Stimulated activated CD8-positive, alpha-beta memory T cell treated with anti-CD3 and anti-CD28 coated beads, Interleukin-12 subunit alpha, Interleukin-12 subunit beta, amount 100 ng/mL, for 24 hours (primary cell): ENCODE data around the gene EIF1AD.
A peak's percentile ranks its signal among the peaks of the same experiment; 100 is the strongest.
"Not testable (repeated sequence)": the region's sequence is repeated elsewhere in the genome, so short reads cannot be mapped to it uniquely, and the experiment has no call there.

Source experiments
- DNase-seq: peaks from one replicate; pipeline ENCODE4 v3.0.0-alpha.2; 2020; ENCODE audit errors: extremely low read depth

Gene EIF1AD

GRCh38 chr11:66022401-66023185, 20.6 kb upstream of the EIF1AD start:
- peak; percentile 30 for DNase-seq

GRCh38 chr11:66020618-66021357, 18.8 kb upstream of the EIF1AD start:
- no peak for DNase-seq

DNA sequence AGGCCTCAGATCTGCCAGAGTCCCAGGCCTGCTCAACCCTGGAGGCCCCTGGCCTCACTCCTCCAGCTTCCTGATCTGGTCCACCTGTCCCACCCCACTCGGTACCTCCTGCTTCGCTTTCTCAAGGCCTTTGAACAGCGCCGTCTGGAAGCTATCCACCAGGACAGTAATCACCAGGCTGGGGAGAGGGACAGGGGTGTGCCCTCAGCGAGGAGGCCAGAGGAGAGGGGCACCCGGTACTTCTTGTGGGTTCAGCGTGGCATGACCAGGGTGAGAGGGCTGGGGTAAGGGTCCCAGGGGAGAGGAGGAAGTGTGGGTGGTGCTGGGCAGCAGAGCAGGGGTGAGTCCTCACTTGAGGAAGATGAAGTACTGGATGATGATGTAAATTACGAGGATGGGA, 18.3 kb upstream of the EIF1AD start:
- DNase-seq = no peak

DNA sequence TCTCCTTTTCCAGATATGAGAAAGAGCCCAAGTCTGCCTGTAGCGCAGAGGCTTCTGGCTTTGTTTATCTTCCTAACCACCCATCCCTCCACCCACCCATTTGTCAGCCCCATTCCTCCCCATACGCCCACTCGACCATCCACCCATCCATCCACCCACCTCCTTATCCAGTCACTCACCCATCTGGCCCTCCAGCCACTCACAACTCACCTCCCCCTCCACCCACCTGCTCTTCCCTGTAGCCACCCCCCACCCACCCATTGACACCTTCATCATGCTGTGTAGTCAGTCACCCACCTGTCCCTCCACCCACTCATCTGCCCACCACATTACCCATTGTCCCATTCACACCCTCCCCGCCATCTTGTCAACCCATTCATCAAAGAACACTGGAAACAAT, 15.4 kb upstream of the EIF1AD start:
- DNase-seq = no peak

DNA sequence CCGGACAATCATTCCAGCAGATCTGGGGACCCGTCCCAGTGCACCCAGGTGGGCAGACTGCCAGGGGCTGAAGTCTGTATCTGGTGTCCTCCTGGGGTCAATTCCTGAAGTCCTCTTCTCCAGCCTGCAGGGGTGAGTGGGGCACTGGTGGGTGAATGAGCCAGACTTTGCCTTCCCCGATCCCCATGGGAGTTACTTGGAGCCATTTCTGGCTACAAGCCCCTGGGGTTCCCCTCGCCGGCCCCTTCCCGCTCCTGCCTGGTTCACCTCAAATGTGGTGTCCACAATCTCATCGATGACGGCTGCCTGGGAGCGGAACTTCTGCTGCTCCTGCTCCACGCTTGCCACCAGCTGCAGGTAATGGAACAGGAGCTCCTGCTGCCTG, 14.8 kb upstream of the EIF1AD start:
- no peak for DNase-seq

DNA sequence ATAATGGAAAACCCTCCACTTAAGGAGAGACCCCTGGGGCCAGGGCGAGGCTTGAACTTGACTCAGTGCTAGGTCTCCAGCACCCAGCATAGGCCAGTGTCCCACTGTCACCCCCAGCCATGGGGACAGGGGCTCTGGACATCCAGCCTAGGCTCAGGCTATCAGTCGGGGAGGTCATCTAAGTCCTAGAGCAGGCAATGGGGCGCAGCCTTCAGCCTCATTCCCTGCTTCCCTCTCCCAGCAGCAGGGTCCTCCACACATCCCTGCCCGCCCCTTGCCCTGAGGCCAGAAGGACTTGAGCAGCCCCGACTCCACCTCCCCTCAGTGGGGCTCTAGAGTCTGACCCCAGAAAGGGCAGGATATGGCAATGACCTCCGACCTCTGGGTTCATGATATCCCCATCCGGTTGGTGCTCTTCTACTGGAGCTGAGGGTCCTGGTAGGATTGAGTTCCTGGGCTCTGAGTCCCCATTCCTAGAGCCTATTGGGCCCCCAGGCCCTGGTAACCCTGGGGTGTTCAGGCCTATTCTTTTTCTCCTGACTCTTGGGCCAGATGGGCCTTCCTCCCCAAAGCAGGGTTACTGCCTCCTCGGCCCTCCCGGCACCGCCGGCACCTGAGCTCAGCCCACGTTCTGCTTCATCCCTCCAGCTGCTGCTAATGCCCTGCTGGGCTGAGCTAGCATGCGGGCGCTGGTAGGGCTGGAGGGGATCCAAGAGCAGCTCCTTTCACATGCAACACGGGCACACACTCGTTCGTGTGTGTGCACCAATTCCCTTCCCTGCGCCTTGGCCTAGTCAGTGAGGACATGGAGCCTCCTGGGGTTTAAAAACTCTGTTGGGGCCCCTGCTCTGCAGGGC, 14.2 kb upstream of the EIF1AD start:
- no peak for DNase-seq

- DNase-seq = no peak
Observed at GRCh38 chr11:66015454-66015881, 13.5 kb upstream of the EIF1AD start.

DNA sequence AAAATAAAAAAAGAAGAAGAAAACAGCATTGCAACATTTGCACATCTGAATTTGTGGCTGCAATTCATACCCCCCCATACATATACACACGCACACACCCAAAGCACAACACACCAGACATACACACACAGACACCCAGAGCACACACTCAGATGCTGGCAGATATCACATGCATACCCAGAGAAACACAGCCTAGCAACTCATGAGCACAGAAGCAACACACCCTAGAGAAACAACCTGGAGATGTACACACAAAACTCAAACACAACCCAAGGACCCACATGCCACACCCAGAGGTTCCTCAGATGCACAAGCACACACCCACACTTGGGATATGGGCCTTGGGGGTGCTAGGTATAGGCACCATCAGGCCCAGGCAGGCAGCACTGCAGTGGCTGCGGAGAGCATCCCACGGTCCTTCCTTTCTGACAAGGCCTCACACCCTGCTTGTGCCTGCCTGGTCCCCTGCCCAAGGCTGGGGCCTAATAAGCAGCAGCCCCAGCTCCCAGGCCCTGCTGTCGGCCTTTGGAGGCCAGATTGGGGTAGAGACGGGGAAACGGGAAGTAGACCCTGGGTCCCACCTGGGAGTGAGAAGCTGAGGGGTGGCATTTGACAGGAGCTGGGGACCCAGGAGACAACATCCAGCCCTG, 13.0 kb upstream of the EIF1AD start:
- DNase-seq = no peak

DNA sequence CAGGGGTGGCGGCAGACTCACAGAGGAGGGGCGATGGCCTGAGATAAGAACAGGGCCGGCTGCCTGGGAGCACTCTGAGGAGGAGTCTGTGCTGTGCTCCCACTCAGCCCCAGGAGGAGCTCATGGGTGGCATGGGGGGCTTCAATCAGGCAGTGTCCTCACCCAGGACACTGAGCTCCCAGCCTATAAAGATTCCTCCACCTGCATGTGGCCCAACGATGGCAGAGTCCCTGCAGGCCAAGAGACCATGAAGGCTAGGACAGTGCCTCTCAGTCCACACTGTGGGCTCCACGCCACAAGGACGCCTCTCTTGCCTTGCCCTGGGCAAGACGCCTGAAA, 11.8 kb upstream of the EIF1AD start:
- DNase-seq = no peak

DNA sequence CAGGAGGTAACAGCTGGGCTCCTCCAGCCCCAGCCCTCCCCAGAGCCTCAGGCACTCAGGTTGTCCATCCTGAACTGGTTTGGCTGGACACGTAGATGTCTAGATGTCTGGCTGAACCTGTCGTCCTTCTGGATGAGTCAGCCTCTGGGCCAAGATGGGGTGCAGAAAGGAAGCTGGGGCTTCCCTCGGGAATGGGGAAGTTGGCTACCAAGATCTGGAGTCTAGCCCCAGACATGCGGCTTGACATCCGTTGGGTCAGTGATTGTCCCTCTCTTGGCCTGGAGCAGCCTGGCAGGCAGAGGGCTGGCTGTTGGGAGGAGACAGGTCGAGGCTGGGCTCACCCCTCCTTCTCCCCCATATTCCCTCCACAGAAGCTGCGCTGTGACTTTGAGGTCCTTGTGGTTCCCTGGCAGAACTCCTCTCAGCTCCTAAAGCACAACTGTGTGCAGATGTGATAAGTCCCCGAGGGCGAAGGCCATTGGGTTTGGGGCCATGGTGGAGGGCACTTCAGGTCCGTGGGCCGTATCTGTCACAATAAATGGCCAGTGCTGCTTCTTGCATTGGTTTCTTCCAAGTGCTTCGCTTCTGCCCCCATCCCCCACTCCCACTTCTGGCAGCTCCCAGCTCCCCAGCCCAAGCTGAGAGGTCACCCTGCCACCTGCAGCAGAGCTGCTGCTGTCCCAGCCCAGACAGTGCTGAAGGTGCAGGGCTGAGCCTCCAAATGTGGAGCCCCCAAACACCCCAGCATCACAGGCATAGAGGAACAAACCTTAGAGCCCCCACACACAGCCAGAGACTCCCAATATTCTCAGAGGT, 11.2 kb upstream of the EIF1AD start:
- DNase-seq = no peak

DNA sequence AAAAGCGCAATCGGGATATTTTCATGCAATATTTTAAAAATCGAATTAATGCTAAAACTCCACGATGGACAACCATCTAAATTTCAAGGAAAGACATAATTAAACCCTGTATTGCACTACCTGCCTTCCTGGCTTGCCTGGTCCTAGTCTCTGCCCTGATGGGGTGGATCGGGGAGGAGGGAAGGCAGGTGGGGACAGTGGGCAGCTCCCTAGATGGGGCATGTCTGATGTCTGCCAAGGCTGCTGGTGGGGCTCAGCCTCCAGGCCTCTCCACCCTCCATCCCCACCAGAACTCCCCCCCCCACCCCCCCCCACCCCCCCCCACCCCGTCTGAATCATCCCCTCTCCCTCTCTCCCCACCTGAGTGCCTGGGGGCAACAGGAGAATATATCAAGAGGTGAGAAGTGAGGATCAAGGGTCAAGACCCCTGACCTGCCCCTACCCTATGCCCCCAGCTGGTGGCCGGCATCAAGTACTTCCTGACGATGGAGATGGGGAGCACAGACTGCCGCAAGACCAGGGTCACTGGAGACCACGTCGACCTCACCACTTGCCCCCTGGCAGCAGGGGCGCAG, 10.5 kb upstream of the EIF1AD start:
- DNase-seq = no peak

DNA sequence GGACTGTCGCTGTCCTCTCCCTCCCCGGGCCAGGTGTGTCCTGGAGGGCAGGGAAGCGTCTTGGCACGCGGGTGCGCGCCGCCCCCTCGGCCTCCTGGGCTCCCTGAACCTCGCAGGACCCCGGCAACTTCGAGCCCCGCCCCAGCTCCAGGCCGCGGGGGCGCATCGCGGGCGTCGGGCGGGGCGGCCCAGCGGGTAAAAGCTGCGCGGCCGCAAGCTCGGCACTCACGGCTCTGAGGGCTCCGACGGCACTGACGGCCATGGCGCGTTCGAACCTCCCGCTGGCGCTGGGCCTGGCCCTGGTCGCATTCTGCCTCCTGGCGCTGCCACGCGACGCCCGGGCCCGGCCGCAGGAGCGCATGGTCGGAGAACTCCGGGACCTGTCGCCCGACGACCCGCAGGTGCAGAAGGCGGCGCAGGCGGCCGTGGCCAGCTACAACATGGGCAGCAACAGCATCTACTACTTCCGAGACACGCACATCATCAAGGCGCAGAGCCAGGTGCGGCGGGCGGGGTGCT, 9.9 kb upstream of the EIF1AD start, which contains the start of gene CST6:
TSS of gene CST6 (plus strand) at position 224 of the 519 bp plus-strand sequence. CDS start at position 261, 37 bp downstream.
- no peak for DNase-seq

GRCh38 chr11:66011239-66011784, 9.4 kb upstream of the EIF1AD start:
- no peak for DNase-seq

- DNase-seq = not testable (repeated sequence)
Observed at GRCh38 chr11:66010036-66010435, 8.1 kb upstream of the EIF1AD start.

- DNase-seq = no peak
Observed at GRCh38 chr11:66008468-66009101, 6.6 kb upstream of the EIF1AD start.

DNA sequence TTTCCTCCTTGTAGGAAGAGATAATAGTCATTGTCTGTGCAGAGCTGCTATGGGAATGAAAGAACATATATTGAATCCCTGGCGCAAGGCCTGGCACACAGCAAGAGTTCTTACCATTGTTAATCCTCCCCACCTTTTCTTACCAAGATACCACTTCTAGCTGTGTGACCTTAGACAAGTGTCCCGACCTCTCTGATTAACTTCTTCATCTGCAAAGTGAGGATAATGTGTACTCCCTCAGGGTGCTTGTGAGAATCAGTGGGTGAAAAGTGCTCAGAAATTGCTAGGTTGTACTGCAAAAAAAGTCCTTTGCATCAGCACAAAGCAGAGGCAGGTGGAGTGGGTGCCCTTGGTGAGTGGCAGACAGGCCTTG, 6.1 kb upstream of the EIF1AD start:
- no peak for DNase-seq

- DNase-seq = no peak
Observed at GRCh38 chr11:66007201-66007634, 5.3 kb upstream of the EIF1AD start.

DNA sequence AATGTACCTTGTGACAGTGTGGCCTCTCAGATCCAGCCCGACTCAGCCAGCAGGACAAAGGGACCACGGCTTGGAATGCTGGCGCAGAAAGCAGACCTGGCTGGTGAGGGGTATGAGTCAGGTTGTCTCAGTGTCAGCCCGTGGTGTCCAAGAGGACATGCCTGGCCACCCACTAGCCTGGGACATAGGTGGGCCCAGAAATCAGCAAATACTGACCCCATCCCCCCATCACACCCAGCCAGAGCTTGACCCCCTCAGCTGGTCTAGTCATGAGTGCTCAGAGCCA, 4.9 kb upstream of the EIF1AD start:
- DNase-seq = no peak

- no peak for DNase-seq
Observed at GRCh38 chr11:66006134-66006890, 4.4 kb upstream of the EIF1AD start.
